ENCODE data around the gene BNC2.

- TF ChIP-seq POLR2A (IDR thresholded peaks at IDR 0.05; ENCODE audit: low read depth, low read length) (no peak), POLR2AphosphoS5 (IDR thresholded peaks at IDR 0.05; ENCODE audit: low read depth, low read length) (no peak), TAF1 (IDR thresholded peaks at IDR 0.05; ENCODE audit: borderline replicate concordance, low read depth, low read length) (no peak)
Observed at GRCh38 chr9:16469184-16469583, 401.3 kb downstream of the BNC2 start.

All from GM12892 (cell line).